Fibroblast of peridontal ligament (primary cell): ENCODE results near the gene RPS21.
"Not testable (repeated sequence)": the region's sequence is repeated elsewhere in the genome, so short reads cannot be mapped to it uniquely, and the experiment has no call there.

Experiments used
- DNase-seq: peaks from one replicate; pipeline ENCODE4 v3.0.0-alpha.2; 2010; ENCODE audit errors: extremely low read depth

RPS21 gene

GRCh38 chr20:62365814-62366369, 21.0 kb upstream of the RPS21 start:
- DNase-seq, result no peak

GRCh38 chr20:62366370-62367135, 20.4 kb upstream of the RPS21 start:
- DNase-seq, result no peak

GRCh38 chr20:62367136-62367632, 19.7 kb upstream of the RPS21 start, which contains the start of gene LAMA5:
LAMA5 (minus strand) TSS chr20:62367312; CDS start chr20:62367245, 67 bp downstream.
- DNase-seq, result no peak

- DNase-seq, result no peak
These were observed 19.1 kb upstream of the RPS21 start for GRCh38 chr20:62367633-62368391.

- DNase-seq, result no peak
These were observed 18.4 kb upstream of the RPS21 start for GRCh38 chr20:62368392-62368975.

GRCh38 chr20:62368976-62369814, 17.7 kb upstream of the RPS21 start:
- no peak for DNase-seq

GRCh38 chr20:62369815-62370114, 17.1 kb upstream of the RPS21 start:
- no peak for DNase-seq

GRCh38 chr20:62370115-62370806, 16.6 kb upstream of the RPS21 start:
- DNase-seq, result peak; percentile 89

- DNase-seq, result no peak
These were observed 15.9 kb upstream of the RPS21 start for GRCh38 chr20:62370807-62371587.

- no peak for DNase-seq
These were observed 15.3 kb upstream of the RPS21 start for GRCh38 chr20:62371588-62372041.

GRCh38 chr20:62372042-62372993, 14.6 kb upstream of the RPS21 start:
- no peak for DNase-seq

GRCh38 chr20:62373631-62374179, 13.2 kb upstream of the RPS21 start:
- not testable (repeated sequence) for DNase-seq

- DNase-seq, result no peak
These were observed 12.4 kb upstream of the RPS21 start for GRCh38 chr20:62374331-62375152.

GRCh38 chr20:62376112-62377063, 10.5 kb upstream of the RPS21 start:
- no peak for DNase-seq

- no peak for DNase-seq
These were observed 9.8 kb upstream of the RPS21 start for GRCh38 chr20:62377064-62377461.

GRCh38 chr20:62377615-62378178, 9.2 kb upstream of the RPS21 start:
- DNase-seq, result no peak
